Measurements from ENCODE around the gene FAM161B. TPM values are rescaled to one million over a fixed set of nuclear protein-coding genes. Genes with fewer than 3 reads are reported as not detected.

Gene FAM161B
- total and polyA plus RNA-seq, 2 donors from 2014 or later, result 3.2 to 8.2 TPM

GRCh38 chr14:73997944-73998447 is 48.1 kb upstream of the FAM161B start:
- no peak for TF ChIP-seq CTCF (IDR thresholded peaks at IDR 0.05; ENCODE audit: borderline replicate concordance, extremely low read depth, insufficient read depth)
- Histone ChIP-seq H3K4me3 (ENCODE audit: low read length in 3 of 3) (peak overlapping the region in 1 of 3 donors; percentile 7), H3K27ac (ENCODE audit: low read depth in 2 of 2, low read length in 2 of 2) (peak overlapping the region; percentile 6 to 63), H3K27me3 (ENCODE audit: control insufficient read depth, insufficient read depth, low read length) (no peaks in the 10 kb centered on the region), H3K4me1 (ENCODE audit: control insufficient read depth in 2 of 3, insufficient read depth in 2 of 3, low read depth in 1 of 3, low read length in 3 of 3) (peaks cover 11 to 18% (median 18%) of the 10 kb centered on the region in 3 donors), H3K9me3 (ENCODE audit: control insufficient read depth in 2 of 3, insufficient read depth in 1 of 3, low read length in 3 of 3) (no peaks in the 10 kb centered on the region), H3K9ac (ENCODE audit: low read length in 3 of 3) (no peak overlapping the region), H3K36me3 (ENCODE audit: control insufficient read depth in 2 of 3, insufficient read depth in 3 of 3, low read length in 3 of 3) (peaks cover 0 to 2% (median 0%) of the 10 kb centered on the region in 3 donors)
- DNase-seq (peak in 2 of 5 donors; percentile 29 to 31), FAIRE-seq (no peak)
- intact Hi-C loops (cut with DNase I), result no loop called here

- Histone ChIP-seq H3K4me1 (ENCODE audit: control insufficient read depth in 2 of 3, insufficient read depth in 2 of 3, low read depth in 1 of 3, low read length in 3 of 3) (peaks cover 11 to 18% (median 18%) of the 10 kb centered on the region in 3 donors), H3K9ac (ENCODE audit: low read length in 3 of 3) (peak overlapping the region in 1 of 3 donors; percentile 62), H3K27me3 (ENCODE audit: control insufficient read depth, insufficient read depth, low read length) (no peaks in the 10 kb centered on the region), H3K36me3 (ENCODE audit: control insufficient read depth in 2 of 3, insufficient read depth in 3 of 3, low read length in 3 of 3) (peaks cover 0 to under 1% (median 0%) of the 10 kb centered on the region in 3 donors), H3K4me3 (ENCODE audit: low read length in 3 of 3) (peak overlapping the region in 2 of 3 donors; percentile 9 to 71), H3K27ac (ENCODE audit: low read depth in 2 of 2, low read length in 2 of 2) (peak overlapping the region; percentile 75 to 91), H3K9me3 (ENCODE audit: control insufficient read depth in 2 of 3, insufficient read depth in 1 of 3, low read length in 3 of 3) (no peaks in the 10 kb centered on the region)
- FAIRE-seq (peak; percentile 86), DNase-seq (peak in 2 of 5 donors; percentile 62 to 63)
- intact Hi-C loops (cut with DNase I), result no loop called here
- no peak for TF ChIP-seq CTCF (IDR thresholded peaks at IDR 0.05; ENCODE audit: borderline replicate concordance, extremely low read depth, insufficient read depth)
Measured at GRCh38 chr14:73997108-73997943, 47.4 kb upstream of the FAM161B start.

- peaks cover 11 to 18% (median 18%) of the 10 kb centered on the region in 3 donors for H3K4me1 ChIP-seq (ENCODE audit: control insufficient read depth in 2 of 3, insufficient read depth in 2 of 3, low read depth in 1 of 3, low read length in 3 of 3)
- no peak for TF ChIP-seq CTCF (IDR thresholded peaks at IDR 0.05; ENCODE audit: borderline replicate concordance, extremely low read depth, insufficient read depth)
- peak overlapping the region in 2 of 3 donors; percentile 25 to 71 for H3K4me3 ChIP-seq (ENCODE audit: low read length in 3 of 3)
- intact Hi-C loops (cut with DNase I), result no loop called here
- FAIRE-seq (no peak), DNase-seq (peak in 1 of 5 donors; percentile 30)
- H3K9me3 ChIP-seq (ENCODE audit: control insufficient read depth in 2 of 3, insufficient read depth in 1 of 3, low read length in 3 of 3), result no peaks in the 10 kb centered on the region
- no peaks in the 10 kb centered on the region for H3K27me3 ChIP-seq (ENCODE audit: control insufficient read depth, insufficient read depth, low read length)
- H3K9ac ChIP-seq (ENCODE audit: low read length in 3 of 3), result peak overlapping the region in 1 of 3 donors; percentile 62
- H3K36me3 ChIP-seq (ENCODE audit: control insufficient read depth in 2 of 3, insufficient read depth in 3 of 3, low read length in 3 of 3), result no peaks in the 10 kb centered on the region
- H3K27ac ChIP-seq (ENCODE audit: low read depth in 2 of 2, low read length in 2 of 2), result peak overlapping the region; percentile 75 to 91
Measured at GRCh38 chr14:73996731-73997107, 46.8 kb upstream of the FAM161B start.
